DMS79 (cell line): ENCODE results near the gene NEDD4L.
"Not testable (repeated sequence)": the region's sequence is repeated elsewhere in the genome, so short reads cannot be mapped to it uniquely, and the experiment has no call there.

Experiments
- DNase-seq: peaks from one replicate; lab custom pipeline; 2025; lab: John Stamatoyannopoulos, UW

The NEDD4L gene

GRCh38 chr18:58239879-58240278 lies 195.9 kb downstream of the NEDD4L start:
- peak; percentile 77 for DNase-seq

- no peak for DNase-seq
These were observed 197.1 kb downstream of the NEDD4L start for GRCh38 chr18:58241026-58241679.

GRCh38 chr18:58241877-58242276 lies 197.9 kb downstream of the NEDD4L start:
- peak; percentile 36 for DNase-seq

GRCh38 chr18:58242435-58242834 lies 198.4 kb downstream of the NEDD4L start:
- no peak for DNase-seq

GRCh38 chr18:58242968-58243367 lies 198.9 kb downstream of the NEDD4L start:
- no peak for DNase-seq

GRCh38 chr18:58243401-58243800 lies 199.4 kb downstream of the NEDD4L start:
- DNase-seq = no peak

GRCh38 chr18:58247363-58247834 lies 203.4 kb downstream of the NEDD4L start:
- no peak for DNase-seq

- DNase-seq = no peak
These were observed 205.7 kb downstream of the NEDD4L start for GRCh38 chr18:58249712-58250111.

- DNase-seq = no peak
These were observed 207.4 kb downstream of the NEDD4L start for GRCh38 chr18:58251416-58251815.

GRCh38 chr18:58252166-58252565 lies 208.1 kb downstream of the NEDD4L start:
- DNase-seq = no peak

GRCh38 chr18:58253318-58253717 lies 209.3 kb downstream of the NEDD4L start:
- no peak for DNase-seq

GRCh38 chr18:58253871-58254270 lies 209.8 kb downstream of the NEDD4L start:
- no peak for DNase-seq

- peak; percentile 76 for DNase-seq
These were observed 211.0 kb downstream of the NEDD4L start for GRCh38 chr18:58254873-58255511.

- DNase-seq = no peak
These were observed 211.8 kb downstream of the NEDD4L start for GRCh38 chr18:58255701-58256311.

- no peak for DNase-seq
These were observed 212.5 kb downstream of the NEDD4L start for GRCh38 chr18:58256316-58257080.

GRCh38 chr18:58257461-58257860 lies 213.4 kb downstream of the NEDD4L start:
- peak; percentile 37 for DNase-seq

- no peak for DNase-seq
These were observed 214.8 kb downstream of the NEDD4L start for GRCh38 chr18:58258692-58259342.

GRCh38 chr18:58263055-58263957 lies 219.3 kb downstream of the NEDD4L start:
- DNase-seq = no peak

GRCh38 chr18:58264075-58264474 lies 220.0 kb downstream of the NEDD4L start:
- DNase-seq = no peak

- DNase-seq = no peak
These were observed 220.8 kb downstream of the NEDD4L start for GRCh38 chr18:58264840-58265239.

GRCh38 chr18:58265489-58265888 lies 221.5 kb downstream of the NEDD4L start:
- DNase-seq = not testable (repeated sequence)
